Stimulated activated CD8-positive, alpha-beta memory T cell treated with anti-CD3 and anti-CD28 coated beads, Interleukin-15, amount 100 ng/mL, for 4 hours (primary cell): ENCODE measurements around the gene EXOC6B.
A peak's percentile ranks its signal among the peaks of the same experiment; 100 is the strongest.

Source experiments
- DNase-seq, 2 donors: peaks; one replicate each; pipeline ENCODE4 v3.0.0-alpha.2; 2020; ENCODE audit warnings: low read depth in 2 of 2

Gene EXOC6B

GRCh38 chr2:72825257-72826155 is at the start of gene EXOC6B:
Gene EXOC6B, minus strand, starts transcription at chr2:72826033.
- DNase-seq: peak; percentile 70 to 75

GRCh38 chr2:72871880-72872279 is 46.0 kb upstream of the EXOC6B start:
- no peak for DNase-seq

- no peak for DNase-seq
Measured at GRCh38 chr2:72871060-72871459, 45.2 kb upstream of the EXOC6B start.

GRCh38 chr2:72864500-72864899 is 38.7 kb upstream of the EXOC6B start:
- no peak for DNase-seq

DNA sequence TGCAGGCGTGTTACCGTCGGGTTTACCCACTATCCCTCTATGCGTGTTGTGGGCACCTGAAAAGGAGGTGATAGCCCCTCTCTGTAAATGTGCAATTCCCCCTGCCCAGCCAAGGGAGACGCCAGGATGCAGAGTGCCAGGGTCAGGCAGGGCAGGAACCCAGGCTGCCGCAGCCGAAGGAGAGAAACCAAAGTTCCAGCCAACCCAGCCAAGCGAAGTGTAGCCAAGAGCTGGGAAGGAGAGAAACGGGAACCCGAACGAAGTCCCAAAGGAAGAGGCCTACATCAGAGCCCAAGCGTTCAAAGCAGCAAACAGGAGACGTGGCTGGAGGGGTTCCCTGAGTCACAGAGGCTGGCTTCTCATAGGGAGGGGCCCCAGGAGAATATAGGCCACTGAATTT is 37.2 kb upstream of the EXOC6B start:
- no peak for DNase-seq

- DNase-seq: peak; percentile 59 to 61
Measured at GRCh38 chr2:72862239-72862988, 36.6 kb upstream of the EXOC6B start.

GRCh38 chr2:72859831-72860262 is 34.0 kb upstream of the EXOC6B start:
- DNase-seq: peak in 1 of 2 donors; percentile 22

DNA sequence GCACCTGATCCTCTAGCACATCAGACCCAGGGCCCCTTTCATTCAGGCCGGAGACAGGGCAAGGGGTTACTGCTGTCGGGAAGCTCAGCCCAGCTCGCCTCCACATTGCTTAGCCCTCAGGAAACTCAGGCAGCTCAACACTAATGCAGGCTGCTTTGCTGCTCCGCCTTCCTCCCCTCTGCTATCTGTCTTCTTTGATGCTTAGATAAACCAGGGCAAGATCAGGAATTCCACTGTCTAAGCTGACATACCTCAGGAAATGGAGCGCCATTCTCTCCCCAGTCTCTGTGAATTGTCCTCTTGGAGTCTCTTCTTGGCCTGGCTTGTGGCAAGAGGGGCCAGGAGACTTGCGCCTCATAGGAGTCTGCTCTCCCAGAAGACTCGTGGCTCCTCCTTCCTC is 25.5 kb upstream of the EXOC6B start:
- no peak for DNase-seq

DNA sequence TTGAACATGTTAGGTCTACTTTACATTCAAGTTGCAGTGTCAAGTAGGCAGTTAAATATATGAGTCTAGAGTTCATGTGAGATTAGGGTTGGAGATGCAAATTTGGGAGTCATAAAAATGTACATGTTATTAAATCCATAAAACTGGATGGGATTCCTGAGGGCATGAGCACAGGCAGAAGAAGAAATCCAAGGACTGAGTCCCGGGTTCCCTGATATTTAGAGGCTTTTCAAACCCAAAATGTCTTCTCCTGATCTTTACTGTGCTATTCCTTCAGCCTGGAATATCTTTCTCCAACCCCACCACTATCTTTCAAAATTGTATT is 23.3 kb upstream of the EXOC6B start:
- DNase-seq: no peak

DNA sequence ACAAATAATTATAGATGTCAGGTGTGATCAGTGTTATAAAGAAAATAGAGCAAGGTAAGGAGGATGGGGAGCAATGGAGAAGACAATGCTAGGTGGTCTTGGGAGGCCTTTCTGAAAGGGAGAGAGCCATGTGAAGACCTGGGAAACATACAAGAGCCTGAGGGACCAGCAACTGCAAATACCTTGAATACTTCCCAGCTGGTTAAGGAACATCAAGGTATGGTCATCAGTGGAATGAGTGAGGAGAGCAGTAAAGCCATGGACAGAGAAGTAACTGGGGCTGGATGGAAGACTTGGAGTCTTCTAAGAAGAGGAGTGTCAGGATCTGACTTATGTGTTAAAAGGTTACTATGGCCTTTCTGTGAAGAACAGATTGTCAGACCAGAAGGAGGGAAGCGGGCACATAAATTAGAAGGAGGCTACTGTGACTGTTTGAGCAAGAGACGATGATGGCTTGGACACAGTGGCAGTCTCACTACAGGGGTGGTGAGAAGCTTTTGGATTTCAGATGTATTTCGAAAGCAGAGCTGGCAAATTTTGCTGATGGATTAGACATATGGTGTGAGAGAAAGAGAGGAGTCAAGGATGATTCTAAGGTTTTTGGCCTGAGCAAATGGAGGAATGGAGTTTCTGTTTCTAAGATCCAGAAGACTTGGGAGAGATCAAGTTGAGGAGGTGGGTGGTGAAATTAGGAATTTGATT is 22.8 kb upstream of the EXOC6B start:
- DNase-seq: no peak

- no peak for DNase-seq
Measured at GRCh38 chr2:72847534-72848315, 21.9 kb upstream of the EXOC6B start.

- DNase-seq: no peak
Measured at GRCh38 chr2:72846171-72847095, 20.6 kb upstream of the EXOC6B start.

- DNase-seq: no peak
Measured at GRCh38 chr2:72843301-72843700, 17.5 kb upstream of the EXOC6B start.

- DNase-seq: no peak
Measured at GRCh38 chr2:72841462-72842125, 15.8 kb upstream of the EXOC6B start.

DNA sequence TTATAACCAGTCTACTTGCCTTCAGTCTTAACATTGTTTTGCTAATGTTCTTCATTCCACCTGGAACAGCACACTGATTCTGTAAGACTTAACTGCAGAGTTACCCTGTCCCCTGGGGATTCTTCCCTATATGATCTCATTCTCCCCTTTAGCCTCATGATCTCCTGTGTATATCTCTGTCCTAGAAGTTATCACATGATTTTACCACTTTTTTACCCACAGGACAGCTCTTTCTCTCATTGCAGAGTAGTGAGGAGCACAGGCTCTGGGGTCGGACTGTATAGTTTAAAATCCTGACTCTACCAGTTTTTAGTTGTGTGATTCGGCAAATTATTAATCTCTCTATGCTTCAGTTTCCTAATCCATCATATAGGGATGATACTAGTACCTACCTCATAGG is 14.2 kb upstream of the EXOC6B start:
- no peak for DNase-seq

- no peak for DNase-seq
Measured at GRCh38 chr2:72837171-72837570, 11.3 kb upstream of the EXOC6B start.

DNA sequence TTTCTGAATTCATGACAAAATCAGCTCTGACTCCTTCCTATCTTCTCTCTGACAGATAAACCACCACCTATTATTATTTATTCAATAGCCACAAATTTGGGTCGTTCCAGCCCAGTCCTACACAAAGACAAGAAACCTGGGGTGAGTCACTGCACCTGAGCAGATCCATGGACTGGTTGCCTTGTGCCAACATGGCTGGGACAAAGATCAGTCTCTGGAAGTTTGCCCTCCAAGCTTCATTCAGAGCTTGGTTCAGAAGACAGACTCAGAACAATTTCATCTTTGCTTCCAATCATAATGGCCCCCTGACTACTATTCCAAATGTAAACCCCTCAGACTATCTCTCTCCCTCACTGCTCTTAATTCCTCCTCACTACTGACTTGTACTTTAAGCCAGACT is 9.6 kb upstream of the EXOC6B start:
- no peak for DNase-seq

DNA sequence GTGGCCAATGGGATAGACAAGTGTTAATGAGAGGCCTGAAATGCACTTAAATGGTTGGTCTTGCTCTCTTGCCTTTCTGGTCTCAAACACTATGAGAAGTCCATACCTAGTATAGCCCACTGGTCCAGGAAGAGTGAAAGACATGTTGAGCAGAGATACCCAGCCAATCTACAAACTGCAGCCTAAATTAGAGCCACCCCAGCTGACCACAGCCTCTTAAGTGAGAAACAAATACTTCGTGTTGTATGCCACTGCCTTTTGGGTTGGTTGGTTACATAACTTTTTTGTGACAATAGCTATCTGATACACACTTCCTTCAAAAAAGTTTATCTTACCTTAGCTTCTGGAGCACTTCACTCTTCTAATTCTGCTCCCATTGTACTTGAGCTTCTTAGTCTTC is 8.8 kb upstream of the EXOC6B start:
- DNase-seq: no peak

DNA sequence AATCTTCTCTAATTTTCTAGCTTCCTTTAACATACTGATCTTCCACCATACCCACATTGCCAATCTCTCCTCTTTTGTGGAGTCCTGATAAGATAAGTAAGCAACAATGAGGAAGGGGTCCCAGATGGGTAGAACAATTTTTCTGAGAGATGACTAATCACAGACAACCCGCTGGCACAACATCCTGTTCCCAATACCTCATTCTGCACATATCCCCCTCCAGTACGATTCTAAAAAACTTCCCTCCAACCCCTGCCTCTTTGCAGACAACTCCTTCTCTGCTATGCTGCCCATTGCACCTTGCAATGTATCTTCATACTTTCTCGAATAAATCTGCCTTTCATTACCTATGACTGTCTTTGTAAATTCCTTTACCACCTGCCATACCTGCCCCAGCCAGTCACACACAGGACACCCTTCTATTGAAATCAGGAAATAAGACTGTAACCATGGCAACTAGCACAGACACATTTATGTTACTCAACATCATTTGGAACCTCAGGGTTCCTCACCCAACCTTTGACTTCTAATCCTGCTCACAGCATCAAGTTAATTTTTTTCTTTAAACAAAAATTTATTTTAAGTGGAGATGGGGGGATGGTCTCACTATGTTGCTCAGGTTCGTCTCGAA is 7.4 kb upstream of the EXOC6B start:
- no peak for DNase-seq

DNA sequence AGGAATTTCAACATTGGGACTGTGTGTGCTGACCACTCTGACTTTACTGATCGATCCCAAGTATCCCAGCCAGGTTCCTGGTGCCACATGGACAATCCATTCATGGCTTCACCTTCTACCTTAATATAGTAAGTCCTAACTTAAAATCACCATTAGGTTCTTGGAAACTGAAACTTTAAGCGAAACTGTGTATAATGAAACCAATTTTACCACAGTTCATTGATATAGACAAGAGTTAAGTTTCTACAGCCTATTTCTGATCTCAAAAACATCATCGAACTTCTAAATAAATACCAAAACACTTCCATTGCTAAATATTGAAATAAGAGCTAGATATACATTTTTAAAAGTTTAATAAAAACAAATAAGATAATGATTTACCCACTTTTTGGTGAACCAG is 4.4 kb upstream of the EXOC6B start:
- no peak for DNase-seq
